Measurements from ENCODE around the gene RAB3GAP1.

DNA sequence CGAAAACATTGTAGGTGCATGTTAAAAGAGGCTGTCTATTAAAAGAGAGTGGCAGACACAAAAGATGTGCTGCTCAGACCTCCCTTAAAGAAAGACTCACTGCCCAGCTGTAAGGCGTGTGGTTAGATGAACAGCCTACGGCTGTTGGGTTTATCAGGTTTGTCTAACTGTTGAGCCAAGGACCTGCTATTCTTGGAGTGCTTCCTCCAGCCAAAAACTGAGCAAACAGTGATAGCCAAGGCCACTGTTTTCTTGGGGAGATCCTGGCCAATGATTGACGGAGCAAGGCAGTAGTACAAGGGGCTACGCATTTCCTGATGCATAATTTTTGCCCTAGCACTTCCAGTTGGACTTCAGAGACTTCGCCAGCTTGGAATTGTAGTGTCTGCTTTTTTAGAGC, 1.4 kb upstream of the RAB3GAP1 start:
- TF ChIP-seq, protein P1, sequence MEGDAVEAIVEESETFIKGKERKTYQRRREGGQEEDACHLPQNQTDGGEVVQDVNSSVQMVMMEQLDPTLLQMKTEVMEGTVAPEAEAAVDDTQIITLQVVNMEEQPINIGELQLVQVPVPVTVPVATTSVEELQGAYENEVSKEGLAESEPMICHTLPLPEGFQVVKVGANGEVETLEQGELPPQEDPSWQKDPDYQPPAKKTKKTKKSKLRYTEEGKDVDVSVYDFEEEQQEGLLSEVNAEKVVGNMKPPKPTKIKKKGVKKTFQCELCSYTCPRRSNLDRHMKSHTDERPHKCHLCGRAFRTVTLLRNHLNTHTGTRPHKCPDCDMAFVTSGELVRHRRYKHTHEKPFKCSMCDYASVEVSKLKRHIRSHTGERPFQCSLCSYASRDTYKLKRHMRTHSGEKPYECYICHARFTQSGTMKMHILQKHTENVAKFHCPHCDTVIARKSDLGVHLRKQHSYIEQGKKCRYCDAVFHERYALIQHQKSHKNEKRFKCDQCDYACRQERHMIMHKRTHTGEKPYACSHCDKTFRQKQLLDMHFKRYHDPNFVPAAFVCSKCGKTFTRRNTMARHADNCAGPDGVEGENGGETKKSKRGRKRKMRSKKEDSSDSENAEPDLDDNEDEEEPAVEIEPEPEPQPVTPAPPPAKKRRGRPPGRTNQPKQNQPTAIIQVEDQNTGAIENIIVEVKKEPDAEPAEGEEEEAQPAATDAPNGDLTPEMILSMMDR (IDR thresholded peaks at IDR 0.05), result no peak
- TF ChIP-seq GATA2 (CRISPR knock-in tag; IDR thresholded peaks at IDR 0.05), result no peak
- TF ChIP-seq POLR2AphosphoS5 (IDR thresholded peaks at IDR 0.05; ENCODE audit: low read depth, low read length), result no peak
- TF ChIP-seq GABPA (IDR thresholded peaks at IDR 0.05; ENCODE audit: low read depth), result no peak
- TF ChIP-seq TAF1 (IDR thresholded peaks at IDR 0.05; ENCODE audit: borderline replicate concordance, low read depth, low read length), result no peak
- TF ChIP-seq JUND (IDR thresholded peaks at IDR 0.05), result no peak
- TF ChIP-seq, protein P2, sequence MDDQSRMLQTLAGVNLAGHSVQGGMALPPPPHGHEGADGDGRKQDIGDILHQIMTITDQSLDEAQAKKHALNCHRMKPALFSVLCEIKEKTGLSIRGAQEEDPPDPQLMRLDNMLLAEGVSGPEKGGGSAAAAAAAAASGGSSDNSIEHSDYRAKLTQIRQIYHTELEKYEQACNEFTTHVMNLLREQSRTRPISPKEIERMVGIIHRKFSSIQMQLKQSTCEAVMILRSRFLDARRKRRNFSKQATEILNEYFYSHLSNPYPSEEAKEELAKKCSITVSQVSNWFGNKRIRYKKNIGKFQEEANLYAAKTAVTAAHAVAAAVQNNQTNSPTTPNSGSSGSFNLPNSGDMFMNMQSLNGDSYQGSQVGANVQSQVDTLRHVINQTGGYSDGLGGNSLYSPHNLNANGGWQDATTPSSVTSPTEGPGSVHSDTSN (IDR thresholded peaks at IDR 0.05), result no peak
- TF ChIP-seq, protein P3, sequence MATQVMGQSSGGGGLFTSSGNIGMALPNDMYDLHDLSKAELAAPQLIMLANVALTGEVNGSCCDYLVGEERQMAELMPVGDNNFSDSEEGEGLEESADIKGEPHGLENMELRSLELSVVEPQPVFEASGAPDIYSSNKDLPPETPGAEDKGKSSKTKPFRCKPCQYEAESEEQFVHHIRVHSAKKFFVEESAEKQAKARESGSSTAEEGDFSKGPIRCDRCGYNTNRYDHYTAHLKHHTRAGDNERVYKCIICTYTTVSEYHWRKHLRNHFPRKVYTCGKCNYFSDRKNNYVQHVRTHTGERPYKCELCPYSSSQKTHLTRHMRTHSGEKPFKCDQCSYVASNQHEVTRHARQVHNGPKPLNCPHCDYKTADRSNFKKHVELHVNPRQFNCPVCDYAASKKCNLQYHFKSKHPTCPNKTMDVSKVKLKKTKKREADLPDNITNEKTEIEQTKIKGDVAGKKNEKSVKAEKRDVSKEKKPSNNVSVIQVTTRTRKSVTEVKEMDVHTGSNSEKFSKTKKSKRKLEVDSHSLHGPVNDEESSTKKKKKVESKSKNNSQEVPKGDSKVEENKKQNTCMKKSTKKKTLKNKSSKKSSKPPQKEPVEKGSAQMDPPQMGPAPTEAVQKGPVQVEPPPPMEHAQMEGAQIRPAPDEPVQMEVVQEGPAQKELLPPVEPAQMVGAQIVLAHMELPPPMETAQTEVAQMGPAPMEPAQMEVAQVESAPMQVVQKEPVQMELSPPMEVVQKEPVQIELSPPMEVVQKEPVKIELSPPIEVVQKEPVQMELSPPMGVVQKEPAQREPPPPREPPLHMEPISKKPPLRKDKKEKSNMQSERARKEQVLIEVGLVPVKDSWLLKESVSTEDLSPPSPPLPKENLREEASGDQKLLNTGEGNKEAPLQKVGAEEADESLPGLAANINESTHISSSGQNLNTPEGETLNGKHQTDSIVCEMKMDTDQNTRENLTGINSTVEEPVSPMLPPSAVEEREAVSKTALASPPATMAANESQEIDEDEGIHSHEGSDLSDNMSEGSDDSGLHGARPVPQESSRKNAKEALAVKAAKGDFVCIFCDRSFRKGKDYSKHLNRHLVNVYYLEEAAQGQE (IDR thresholded peaks at IDR 0.05; ENCODE audit: low read depth, low read length), result no peak

Measured in SK-N-SH (cell line).